HG03520 (cell line): ENCODE results near the gene WIPI1.
A peak's percentile ranks its signal among the peaks of the same experiment; 100 is the strongest.
"Not testable (repeated sequence)": the region's sequence is repeated elsewhere in the genome, so short reads cannot be mapped to it uniquely, and the experiment has no call there.

Experiments used
- ATAC-seq: cut with Tn5 transposase; IDR thresholded peaks from one replicate; pipeline ENCODE4 v1.9.1; 2021; ENCODE audit warnings: mild to moderate bottlenecking, moderate library complexity; ENCODE audit not compliant: unreplicated experiment

The WIPI1 gene

GRCh38 chr17:68420065-68420464 is 37.2 kb downstream of the WIPI1 start:
- ATAC-seq: no peak

GRCh38 chr17:68418876-68419275 is 38.4 kb downstream of the WIPI1 start:
- no peak for ATAC-seq

GRCh38 chr17:68417317-68417716 is 40.0 kb downstream of the WIPI1 start:
- no peak for ATAC-seq

- ATAC-seq: not testable (repeated sequence)
These were observed 42.4 kb downstream of the WIPI1 start for GRCh38 chr17:68414901-68415300.

- not testable (repeated sequence) for ATAC-seq
These were observed 43.4 kb downstream of the WIPI1 start for GRCh38 chr17:68413597-68414560.

GRCh38 chr17:68407656-68408055 is 49.6 kb downstream of the WIPI1 start:
- not testable (repeated sequence) for ATAC-seq

- ATAC-seq: not testable (repeated sequence)
These were observed 53.5 kb downstream of the WIPI1 start for GRCh38 chr17:68403837-68404236.

- ATAC-seq: no peak
These were observed 54.2 kb downstream of the WIPI1 start for GRCh38 chr17:68403122-68403521.

GRCh38 chr17:68401288-68401687 is 56.0 kb downstream of the WIPI1 start:
- no peak for ATAC-seq

GRCh38 chr17:68400404-68400735 is 56.9 kb downstream of the WIPI1 start:
- ATAC-seq: no peak

- ATAC-seq: no peak
These were observed 57.5 kb downstream of the WIPI1 start for GRCh38 chr17:68399638-68400403.

GRCh38 chr17:68398691-68399637 is 58.3 kb downstream of the WIPI1 start:
- ATAC-seq: peak; percentile 77

GRCh38 chr17:68397108-68397536 is 60.2 kb downstream of the WIPI1 start:
- no peak for ATAC-seq

GRCh38 chr17:68396226-68397107 is 60.8 kb downstream of the WIPI1 start:
- ATAC-seq: no peak

GRCh38 chr17:68394608-68395331 is 62.5 kb downstream of the WIPI1 start:
- no peak for ATAC-seq

- ATAC-seq: no peak
These were observed 65.6 kb downstream of the WIPI1 start for GRCh38 chr17:68391561-68392268.

GRCh38 chr17:68390888-68391545 is 66.3 kb downstream of the WIPI1 start:
- no peak for ATAC-seq

GRCh38 chr17:68389041-68389440 is 68.3 kb downstream of the WIPI1 start:
- no peak for ATAC-seq
